HG03575 (cell line): ENCODE results near the gene ASB18.

Experiments
- ATAC-seq: cut with Tn5 transposase; IDR thresholded peaks from one replicate; pipeline ENCODE4 v1.9.1; 2021; ENCODE audit not compliant: unreplicated experiment, insufficient number of reproducible peaks, low FRiP score; ENCODE audit errors: extremely low read depth

The ASB18 gene

GRCh38 chr2:236215196-236215595, 49.0 kb downstream of the ASB18 start:
- no peak for ATAC-seq

GRCh38 chr2:236214376-236214995, 49.7 kb downstream of the ASB18 start:
- ATAC-seq, result no peak

GRCh38 chr2:236211296-236211695, 52.9 kb downstream of the ASB18 start:
- no peak for ATAC-seq

- no peak for ATAC-seq
Measured at GRCh38 chr2:236210536-236210935, 53.7 kb downstream of the ASB18 start.

- ATAC-seq, result no peak
Measured at GRCh38 chr2:236209996-236210395, 54.2 kb downstream of the ASB18 start.

GRCh38 chr2:236209535-236209934, 54.7 kb downstream of the ASB18 start:
- ATAC-seq, result no peak

- ATAC-seq, result no peak
Measured at GRCh38 chr2:236208019-236208926, 55.9 kb downstream of the ASB18 start.

- no peak for ATAC-seq
Measured at GRCh38 chr2:236207472-236207871, 56.7 kb downstream of the ASB18 start.

GRCh38 chr2:236205867-236206645, 58.1 kb downstream of the ASB18 start:
- ATAC-seq, result no peak

GRCh38 chr2:236204953-236205352, 59.3 kb downstream of the ASB18 start:
- ATAC-seq, result no peak

GRCh38 chr2:236200378-236200777, 63.8 kb downstream of the ASB18 start:
- no peak for ATAC-seq

- ATAC-seq, result no peak
Measured at GRCh38 chr2:236196366-236196765, 67.8 kb downstream of the ASB18 start.

- no peak for ATAC-seq
Measured at GRCh38 chr2:236195726-236196125, 68.5 kb downstream of the ASB18 start.

GRCh38 chr2:236194786-236195185, 69.4 kb downstream of the ASB18 start:
- no peak for ATAC-seq

- no peak for ATAC-seq
Measured at GRCh38 chr2:236193026-236193425, 71.2 kb downstream of the ASB18 start.

- ATAC-seq, result no peak
Measured at GRCh38 chr2:236190674-236191073, 73.5 kb downstream of the ASB18 start.

GRCh38 chr2:236184701-236185100, 79.5 kb downstream of the ASB18 start:
- ATAC-seq, result no peak

GRCh38 chr2:236180831-236181453, 83.3 kb downstream of the ASB18 start:
- no peak for ATAC-seq

- no peak for ATAC-seq
Measured at GRCh38 chr2:236180076-236180816, 84.0 kb downstream of the ASB18 start.
